Measurements from ENCODE around the gene SLC1A4.

GRCh38 chr2:64957109-64957903 lies 31.9 kb upstream of the SLC1A4 start:
- TF ChIP-seq CTCF (IDR thresholded peaks at IDR 0.05) (no peak), POLR2A (IDR thresholded peaks at IDR 0.05) (no peak)

Measured in adrenal gland (tissue), 5 donors.